Astrocyte of the spinal cord (primary cell): ENCODE data around the gene MEF2A.

ENCODE experiments used
- DNase-seq: peaks from one replicate; pipeline ENCODE4 v3.0.0; 2011; ENCODE audit warnings: low read depth, low spot score
- H3K4me3 ChIP-seq: 2 replicates; pipeline ENCODE4 v1.5.1; 2011; ENCODE audit warnings: low read depth, mild to moderate bottlenecking, low read length, moderate library complexity
- in situ Hi-C: cut with HindIII; loops from 2 replicates; pipeline ENCODE4 v1.10.0; 2017; ENCODE audit warnings: low sequenced_read_pairs
- TF ChIP-seq, protein P1 (sequence below): IDR thresholded peaks from 2 replicates; pipeline ENCODE4 v1.5.1; 2012; ENCODE audit warnings: low read depth, mild to moderate bottlenecking, low read length, inconsistent platforms

MEF2A gene

GRCh38 chr15:99630607-99631131 is 64.9 kb downstream of the MEF2A start:
- DNase-seq, result no peak
- in situ Hi-C loops, result no loop called here
- H3K4me3 ChIP-seq, result no peak overlapping the region
- TF ChIP-seq, protein P1, sequence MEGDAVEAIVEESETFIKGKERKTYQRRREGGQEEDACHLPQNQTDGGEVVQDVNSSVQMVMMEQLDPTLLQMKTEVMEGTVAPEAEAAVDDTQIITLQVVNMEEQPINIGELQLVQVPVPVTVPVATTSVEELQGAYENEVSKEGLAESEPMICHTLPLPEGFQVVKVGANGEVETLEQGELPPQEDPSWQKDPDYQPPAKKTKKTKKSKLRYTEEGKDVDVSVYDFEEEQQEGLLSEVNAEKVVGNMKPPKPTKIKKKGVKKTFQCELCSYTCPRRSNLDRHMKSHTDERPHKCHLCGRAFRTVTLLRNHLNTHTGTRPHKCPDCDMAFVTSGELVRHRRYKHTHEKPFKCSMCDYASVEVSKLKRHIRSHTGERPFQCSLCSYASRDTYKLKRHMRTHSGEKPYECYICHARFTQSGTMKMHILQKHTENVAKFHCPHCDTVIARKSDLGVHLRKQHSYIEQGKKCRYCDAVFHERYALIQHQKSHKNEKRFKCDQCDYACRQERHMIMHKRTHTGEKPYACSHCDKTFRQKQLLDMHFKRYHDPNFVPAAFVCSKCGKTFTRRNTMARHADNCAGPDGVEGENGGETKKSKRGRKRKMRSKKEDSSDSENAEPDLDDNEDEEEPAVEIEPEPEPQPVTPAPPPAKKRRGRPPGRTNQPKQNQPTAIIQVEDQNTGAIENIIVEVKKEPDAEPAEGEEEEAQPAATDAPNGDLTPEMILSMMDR, result no peak

DNA sequence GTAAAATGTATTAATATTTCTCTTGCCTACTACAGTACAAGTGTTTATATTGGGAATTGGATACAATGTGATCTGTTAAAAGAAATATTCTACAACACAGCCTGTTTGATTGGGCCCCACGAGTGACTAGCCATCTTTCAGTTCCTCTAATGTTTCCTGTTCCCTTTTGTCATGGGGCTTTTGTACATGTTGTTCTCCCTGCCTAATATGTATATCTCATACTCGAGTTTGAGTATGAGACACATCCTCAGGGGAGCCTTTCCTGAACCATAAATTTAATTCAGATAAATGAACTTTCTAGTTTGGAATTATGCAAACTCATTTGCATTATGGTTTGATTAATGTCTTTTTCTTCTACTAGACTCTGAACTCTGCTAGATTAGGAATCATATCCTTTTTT is 65.5 kb downstream of the MEF2A start:
- in situ Hi-C loops, result no loop called here
- no peak for DNase-seq
- TF ChIP-seq, protein P1, result no peak
- no peak overlapping the region for H3K4me3 ChIP-seq

- DNase-seq, result no peak
- in situ Hi-C loops, result no loop called here
- H3K4me3 ChIP-seq, result no peak overlapping the region
- TF ChIP-seq, protein P1, result no peak
Measured at GRCh38 chr15:99632521-99632920, 66.7 kb downstream of the MEF2A start.

DNA sequence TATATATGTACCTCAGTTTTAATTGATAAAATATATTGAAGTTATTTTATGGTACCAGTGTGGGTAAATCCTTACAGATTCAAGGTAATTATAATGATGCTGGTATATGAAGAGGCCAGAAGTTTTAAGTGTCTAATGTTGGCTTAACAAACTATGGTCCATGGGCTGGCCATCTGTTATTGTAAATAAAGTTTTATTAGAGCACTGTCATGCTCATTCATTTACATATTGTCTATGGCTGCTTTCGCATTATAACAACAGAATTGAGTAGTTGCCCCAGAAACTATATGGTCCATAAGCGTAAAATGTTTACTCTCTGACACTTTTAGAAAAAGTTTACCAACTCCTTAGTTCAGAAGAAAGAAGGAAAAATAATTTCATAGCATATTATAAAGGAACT is 67.9 kb downstream of the MEF2A start:
- no peak for DNase-seq
- TF ChIP-seq, protein P1, result no peak
- in situ Hi-C loops, result no loop called here
- H3K4me3 ChIP-seq, result no peak overlapping the region

DNA sequence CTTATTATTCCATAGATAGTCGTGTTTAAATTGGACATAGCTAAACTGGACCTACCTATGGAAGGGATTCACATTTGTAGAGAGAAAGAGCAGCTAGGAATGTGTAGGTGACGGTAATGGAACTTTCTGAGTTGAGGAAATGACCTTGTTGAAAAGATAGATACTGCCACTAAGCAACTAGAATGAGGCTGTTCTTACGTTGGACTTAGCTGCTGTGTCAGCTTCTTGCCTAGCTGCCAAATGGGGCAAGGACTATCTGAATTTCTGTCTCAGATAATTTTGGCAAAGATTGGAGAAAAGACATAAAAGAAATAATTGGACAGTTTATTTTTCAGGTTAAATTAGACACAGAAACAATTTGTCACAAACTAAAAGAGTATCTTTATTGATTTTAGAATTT is 68.8 kb downstream of the MEF2A start:
- TF ChIP-seq, protein P1, result no peak
- in situ Hi-C loops, result no loop called here
- no peak for DNase-seq
- no peak overlapping the region for H3K4me3 ChIP-seq

DNA sequence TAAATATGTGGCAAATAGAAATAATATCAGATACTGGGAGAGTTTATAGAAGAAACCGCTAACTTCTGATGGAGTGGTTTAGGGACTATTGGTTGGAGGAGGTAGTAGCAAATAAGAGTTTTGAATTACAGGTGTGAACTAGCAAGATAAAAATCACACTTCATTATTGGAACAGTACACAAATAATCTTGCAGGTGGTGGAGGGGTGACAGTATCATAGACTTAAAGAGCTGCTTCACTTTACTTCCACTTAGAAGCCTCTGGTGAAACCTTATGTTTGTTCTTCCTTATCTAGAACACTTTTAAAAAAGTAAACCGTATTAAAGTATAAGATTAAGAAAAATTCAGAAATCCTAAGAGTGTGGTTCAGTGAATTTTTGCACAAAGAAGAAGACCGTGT is 69.4 kb downstream of the MEF2A start:
- TF ChIP-seq, protein P1, result no peak
- in situ Hi-C loops, result no loop called here

GRCh38 chr15:99635794-99636193 is 70.0 kb downstream of the MEF2A start:
- DNase-seq, result no peak
- in situ Hi-C loops, result no loop called here
- H3K4me3 ChIP-seq, result no peak overlapping the region
- TF ChIP-seq, protein P1, result no peak

More for the DNA sequence above, 69.4 kb downstream of the MEF2A start:
- DNase-seq, result no peak
- no peak overlapping the region for H3K4me3 ChIP-seq
